HL-60/S4 (cell line): ENCODE measurements around the gene MAN1A2.

Experiments
- in situ Hi-C: fragments of 300-500 bp; cut with MboI; formaldehyde crosslinking; loops from 2 replicates; pipeline ENCODE4 v1.14.3; 2022; ENCODE audit warnings: low sequenced_read_pairs

MAN1A2 gene

GRCh38 chr1:117572546-117572945 is 205.3 kb downstream of the MAN1A2 start:
- in situ Hi-C loops, result no loop called here

DNA sequence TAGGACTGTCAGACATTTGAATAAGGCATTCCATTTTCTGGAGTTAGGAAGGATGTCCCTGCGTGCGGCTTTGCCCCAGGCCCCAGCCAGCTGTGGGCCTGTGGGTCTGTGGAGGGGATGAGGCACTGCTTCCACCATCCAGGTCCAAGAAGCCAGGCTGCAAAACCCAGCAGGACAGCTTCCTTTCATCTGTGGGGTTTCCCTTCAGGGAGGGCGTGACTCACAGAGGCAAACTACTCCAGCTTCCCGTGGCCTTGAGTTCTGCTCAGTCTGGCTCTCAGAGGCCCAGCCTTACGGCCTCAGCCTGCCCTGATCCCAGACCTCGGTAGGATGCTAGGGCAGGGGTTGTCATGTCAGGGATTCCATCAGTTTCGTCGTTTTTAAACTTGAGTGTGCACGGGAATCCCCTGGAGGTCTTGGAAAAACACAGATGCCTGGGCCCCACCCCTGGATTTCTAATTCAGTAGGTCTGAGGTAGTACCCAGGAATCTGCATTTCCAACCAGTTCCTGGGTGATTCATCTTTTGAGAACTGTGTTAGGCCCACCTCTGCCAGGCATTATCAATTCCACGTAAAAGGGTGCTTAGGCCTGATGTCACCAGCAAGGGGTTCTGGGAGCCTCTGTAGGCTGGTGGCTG is 206.3 kb downstream of the MAN1A2 start:
- in situ Hi-C loops, result no loop called here

DNA sequence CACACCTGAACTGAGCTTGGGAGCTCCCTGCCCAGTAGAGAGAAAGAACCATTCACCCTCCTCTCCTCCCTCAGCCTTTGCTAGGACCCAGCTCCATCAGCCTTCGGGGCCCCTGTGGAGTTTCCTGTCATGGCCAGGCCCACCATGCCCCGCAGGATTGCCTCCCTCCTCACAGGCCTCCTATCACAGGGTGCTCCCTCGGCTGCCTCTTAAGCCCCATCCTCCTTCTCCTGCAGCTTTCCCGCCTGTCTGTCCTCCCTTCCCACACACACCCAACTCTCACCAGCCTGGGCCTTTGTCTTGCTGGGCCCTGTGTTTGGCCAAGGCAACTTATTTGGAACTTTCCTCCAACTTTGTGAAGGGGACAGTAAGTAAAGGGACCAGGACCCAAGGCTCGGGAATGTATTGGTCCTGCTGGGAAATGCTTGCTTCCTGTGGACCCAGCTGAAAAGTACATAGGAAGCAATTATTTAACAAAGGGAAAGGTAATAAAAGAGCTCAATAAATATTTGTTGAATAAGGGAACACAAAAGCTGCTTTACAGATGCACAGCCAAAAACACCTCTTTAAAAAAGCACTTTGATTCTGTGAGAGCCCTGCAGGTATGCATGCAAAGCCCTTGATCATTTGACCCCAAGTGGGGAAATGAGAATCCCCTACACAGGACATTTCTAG is 207.0 kb downstream of the MAN1A2 start:
- in situ Hi-C loops, result no loop called here

GRCh38 chr1:117575586-117576225 is 208.5 kb downstream of the MAN1A2 start:
- in situ Hi-C loops, result no loop called here

GRCh38 chr1:117576236-117576635 is 209.0 kb downstream of the MAN1A2 start:
- in situ Hi-C loops, result no loop called here

GRCh38 chr1:117577191-117577885 is 210.1 kb downstream of the MAN1A2 start:
- in situ Hi-C loops, result no loop called here

DNA sequence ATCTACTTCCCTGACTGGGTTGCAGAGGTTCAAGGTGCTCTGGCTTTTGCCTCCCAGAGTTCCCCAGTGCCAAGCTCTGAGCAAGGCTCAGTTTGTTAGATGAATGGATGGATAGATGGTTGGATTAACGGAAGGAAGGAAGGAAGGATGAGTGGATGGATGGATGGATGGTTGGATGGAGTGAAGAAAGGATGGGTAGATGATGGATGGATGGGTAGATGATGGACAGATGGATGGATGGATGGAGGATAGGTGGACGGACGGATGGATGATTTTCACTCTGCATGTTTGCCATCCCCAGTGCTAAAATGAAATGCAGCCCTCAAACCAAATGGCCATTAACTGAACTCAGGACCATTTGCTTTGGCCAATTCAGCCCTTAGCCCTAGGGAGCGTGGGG is 211.2 kb downstream of the MAN1A2 start:
- in situ Hi-C loops, result no loop called here
